Effector memory CD4-positive, alpha-beta T cell (primary cell): ENCODE results near the gene NTN3.

Experiments used
- DNase-seq, 3 donors: peaks; one replicate each; pipeline ENCODE4 v3.0.0-alpha.2; 2020
- H3K27ac ChIP-seq: 2 replicates; pipeline ENCODE4 v1.7.0; 2013; ENCODE audit warnings: mild to moderate bottlenecking, low read length, moderate library complexity; ENCODE audit not compliant: insufficient read depth, poor library complexity, severe bottlenecking
- H3K27me3 ChIP-seq: replicated peaks from 2 replicates; pipeline ENCODE4 v1.7.0; 2013; ENCODE audit warnings: mild to moderate bottlenecking, low read length; ENCODE audit not compliant: insufficient read depth, control insufficient read depth, poor library complexity, severe bottlenecking
- H3K36me3 ChIP-seq: 2 replicates; pipeline ENCODE4 v1.7.0; 2013; ENCODE audit warnings: mild to moderate bottlenecking, low read length, moderate library complexity; ENCODE audit not compliant: control insufficient read depth, insufficient read depth
- H3K4me1 ChIP-seq: 2 replicates; pipeline ENCODE4 v1.7.0; 2013; ENCODE audit warnings: low read length, mild to moderate bottlenecking; ENCODE audit not compliant: control insufficient read depth, insufficient read depth, poor library complexity, severe bottlenecking
- H3K4me3 ChIP-seq: 2 replicates; pipeline ENCODE4 v1.7.0; 2013; ENCODE audit warnings: low read length, low read depth, mild to moderate bottlenecking; ENCODE audit not compliant: insufficient read depth, poor library complexity, severe bottlenecking
- H3K9me3 ChIP-seq: 2 replicates; pipeline ENCODE4 v1.7.0; 2013; ENCODE audit warnings: mild to moderate bottlenecking, low read length, moderate library complexity; ENCODE audit not compliant: control insufficient read depth

NTN3 gene

GRCh38 chr16:2465653-2466415 is 5.3 kb upstream of the NTN3 start:
- Histone ChIP-seq H3K4me1 (peaks cover 15% of the 10 kb centered on the region), H3K27me3 (peaks cover 27% of the 10 kb centered on the region), H3K27ac (no peak overlapping the region), H3K9me3 (no peaks in the 10 kb centered on the region), H3K36me3 (no peaks in the 10 kb centered on the region), H3K4me3 (no peak overlapping the region)
- no peak for DNase-seq

GRCh38 chr16:2466667-2467527 is 4.2 kb upstream of the NTN3 start:
- Histone ChIP-seq H3K27ac (no peak overlapping the region), H3K4me3 (no peak overlapping the region), H3K4me1 (peaks cover 25% of the 10 kb centered on the region), H3K36me3 (no peaks in the 10 kb centered on the region), H3K9me3 (no peaks in the 10 kb centered on the region), H3K27me3 (peaks cover 37% of the 10 kb centered on the region)
- no peak for DNase-seq

DNA sequence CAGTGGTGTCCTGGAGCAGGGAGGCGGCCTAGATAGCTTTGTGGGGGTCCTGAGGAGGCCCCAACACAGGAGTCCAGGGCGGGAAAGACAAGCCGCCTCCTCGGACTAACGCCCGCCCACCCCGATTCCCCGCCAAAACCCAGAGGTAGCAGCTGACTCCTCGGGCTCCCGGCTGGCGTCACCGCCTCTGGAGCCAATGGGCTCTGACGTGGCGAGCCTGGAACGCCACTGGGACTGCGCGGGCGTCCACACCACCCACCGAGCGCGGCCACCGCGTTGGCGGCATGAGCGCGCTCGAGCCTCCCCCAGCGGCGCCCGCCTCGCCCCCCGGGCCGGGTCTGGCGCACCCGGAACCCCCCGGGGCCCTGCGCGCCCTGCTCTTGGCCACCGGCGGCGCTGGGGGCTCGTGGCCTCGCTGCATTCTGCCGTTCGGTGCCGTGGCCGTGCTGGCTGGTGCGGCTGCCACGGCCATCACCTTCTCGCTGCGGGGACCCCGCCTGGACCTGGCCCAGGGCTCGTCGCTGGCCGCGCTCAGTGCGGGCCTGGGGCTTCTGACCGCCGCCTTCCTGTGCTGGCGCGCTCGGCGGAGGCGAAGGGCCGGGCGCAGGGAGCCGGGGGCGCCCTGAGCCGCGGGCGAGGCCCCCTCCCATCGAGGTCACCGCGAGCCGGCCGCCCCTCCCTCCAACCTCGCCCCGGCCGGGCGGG is 3.4 kb upstream of the NTN3 start:
- no peak overlapping the region for H3K4me3 ChIP-seq
- H3K4me1 ChIP-seq: peaks cover 28% of the 10 kb centered on the region
- peaks cover 45% of the 10 kb centered on the region for H3K27me3 ChIP-seq
- H3K9me3 ChIP-seq: no peaks in the 10 kb centered on the region
- no peak overlapping the region for H3K27ac ChIP-seq
- no peak for DNase-seq
- no peaks in the 10 kb centered on the region for H3K36me3 ChIP-seq

- peaks cover 30% of the 10 kb centered on the region for H3K4me1 ChIP-seq
- H3K9me3 ChIP-seq: no peaks in the 10 kb centered on the region
- peaks cover 47% of the 10 kb centered on the region for H3K27me3 ChIP-seq
- no peak overlapping the region for H3K4me3 ChIP-seq
- no peak for DNase-seq
- no peak overlapping the region for H3K27ac ChIP-seq
- no peaks in the 10 kb centered on the region for H3K36me3 ChIP-seq
Observed at GRCh38 chr16:2468233-2468724, 2.8 kb upstream of the NTN3 start.

GRCh38 chr16:2468725-2469398 is 2.2 kb upstream of the NTN3 start:
- H3K9me3 ChIP-seq: no peaks in the 10 kb centered on the region
- H3K36me3 ChIP-seq: no peaks in the 10 kb centered on the region
- DNase-seq: no peak
- peaks cover 47% of the 10 kb centered on the region for H3K27me3 ChIP-seq
- no peak overlapping the region for H3K27ac ChIP-seq
- H3K4me1 ChIP-seq: peaks cover 34% of the 10 kb centered on the region
- no peak overlapping the region for H3K4me3 ChIP-seq

DNA sequence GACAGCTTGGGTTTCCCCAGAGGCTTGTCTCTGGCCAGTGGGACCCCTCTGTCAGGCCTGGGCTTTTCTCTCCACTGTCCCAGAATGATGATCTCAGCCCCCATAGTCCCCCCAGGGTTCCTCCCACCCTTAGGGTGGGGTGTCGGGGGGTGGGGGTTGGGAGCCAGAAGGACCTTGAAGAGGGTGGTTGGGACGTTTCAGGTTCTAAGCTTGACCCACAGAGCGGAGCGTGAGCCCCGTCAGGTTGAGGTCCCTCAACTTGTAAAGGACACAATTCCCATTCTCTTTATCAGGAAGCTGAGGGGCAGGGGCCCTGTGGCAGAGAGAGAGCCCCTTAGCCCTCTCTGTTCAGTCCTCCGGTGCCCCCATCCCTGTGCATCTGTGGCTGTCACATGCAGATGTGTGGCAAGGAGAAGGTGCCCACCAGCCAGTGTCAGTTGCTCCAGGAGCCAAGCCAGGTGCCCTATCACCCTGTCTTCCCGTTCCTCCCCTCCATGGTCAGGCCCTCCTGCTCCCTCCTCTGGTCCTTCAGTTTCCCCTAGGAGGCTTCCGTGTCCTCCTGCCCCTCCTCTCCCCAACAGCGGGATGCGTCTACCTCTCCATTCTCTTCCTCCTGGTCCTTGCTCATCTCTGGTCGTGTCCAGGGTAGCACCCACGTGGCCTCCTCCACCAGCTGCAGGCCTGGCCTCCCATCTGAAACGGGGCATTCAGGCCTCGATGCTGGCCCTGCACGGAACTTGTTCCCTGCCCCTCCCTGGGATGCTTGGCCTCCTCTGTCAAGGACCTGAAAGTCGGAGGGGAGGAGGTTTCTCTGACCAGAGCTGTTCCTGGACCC is 1.5 kb upstream of the NTN3 start:
- Histone ChIP-seq H3K27me3 (peaks cover 47% of the 10 kb centered on the region), H3K4me1 (peaks cover 38% of the 10 kb centered on the region), H3K4me3 (no peak overlapping the region), H3K9me3 (no peaks in the 10 kb centered on the region), H3K27ac (no peak overlapping the region), H3K36me3 (no peaks in the 10 kb centered on the region)
- DNase-seq: no peak

DNA sequence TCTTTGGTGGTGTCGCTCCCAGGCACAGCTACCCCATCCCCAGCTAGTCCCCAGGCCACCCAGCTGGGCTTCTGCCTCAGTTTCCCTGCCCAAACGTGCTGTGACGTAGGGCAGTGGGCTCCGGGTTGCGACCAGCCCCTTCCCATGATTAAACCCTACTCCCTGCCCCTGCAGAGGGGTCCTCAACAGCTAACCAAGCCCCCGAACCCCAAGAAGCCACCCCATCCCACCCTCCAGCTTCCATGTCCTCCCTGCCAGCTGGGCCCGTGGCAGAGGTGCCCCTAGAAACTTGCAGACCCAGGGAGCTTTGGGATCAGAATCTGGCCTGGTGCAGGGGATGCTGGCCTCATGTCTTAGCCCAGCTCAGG is 879 bp upstream of the NTN3 start:
- DNase-seq: no peak
- Histone ChIP-seq H3K4me3 (no peak overlapping the region), H3K36me3 (no peaks in the 10 kb centered on the region), H3K27ac (no peak overlapping the region), H3K9me3 (no peaks in the 10 kb centered on the region), H3K4me1 (peaks cover 38% of the 10 kb centered on the region), H3K27me3 (peaks cover 47% of the 10 kb centered on the region)

GRCh38 chr16:2470603-2471015 is 488 bp upstream of the NTN3 start:
- Histone ChIP-seq H3K9me3 (no peaks in the 10 kb centered on the region), H3K4me1 (peaks cover 41% of the 10 kb centered on the region), H3K27me3 (peaks cover 47% of the 10 kb centered on the region), H3K4me3 (no peak overlapping the region), H3K27ac (no peak overlapping the region), H3K36me3 (no peaks in the 10 kb centered on the region)
- DNase-seq: no peak
